HTERT RPE-1 (cell line): ENCODE results near the gene MBTPS2.
"Not testable (repeated sequence)": the region's sequence is repeated elsewhere in the genome, so short reads cannot be mapped to it uniquely, and the experiment has no call there.

Experiments used
- in situ Hi-C: fragments of 300-500 bp; cut with MboI; formaldehyde crosslinking; loops from 4 replicates; pipeline ENCODE4 v1.14.3; 2020; ENCODE audit warnings: low sequenced_read_pairs

MBTPS2 gene

DNA sequence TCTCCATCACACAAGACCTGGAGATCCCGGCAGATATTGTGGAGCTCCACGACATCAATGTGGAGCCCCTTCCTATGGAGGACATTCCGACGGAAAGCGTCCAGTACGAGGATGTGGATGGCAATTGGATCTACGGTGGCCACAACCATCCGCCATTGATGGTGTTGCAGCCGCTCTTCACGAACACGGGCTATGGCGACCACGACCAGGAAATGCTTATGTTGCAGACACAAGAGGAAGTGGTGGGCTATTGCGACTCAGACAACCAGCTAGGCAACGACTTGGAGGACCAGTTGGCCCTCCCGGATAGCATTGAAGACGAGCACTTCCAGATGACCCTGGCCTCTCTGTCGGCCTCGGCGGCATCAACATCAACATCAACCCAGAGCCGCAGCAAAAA lies 17.1 kb downstream of the MBTPS2 start:
- in situ Hi-C loops = no loop called here

DNA sequence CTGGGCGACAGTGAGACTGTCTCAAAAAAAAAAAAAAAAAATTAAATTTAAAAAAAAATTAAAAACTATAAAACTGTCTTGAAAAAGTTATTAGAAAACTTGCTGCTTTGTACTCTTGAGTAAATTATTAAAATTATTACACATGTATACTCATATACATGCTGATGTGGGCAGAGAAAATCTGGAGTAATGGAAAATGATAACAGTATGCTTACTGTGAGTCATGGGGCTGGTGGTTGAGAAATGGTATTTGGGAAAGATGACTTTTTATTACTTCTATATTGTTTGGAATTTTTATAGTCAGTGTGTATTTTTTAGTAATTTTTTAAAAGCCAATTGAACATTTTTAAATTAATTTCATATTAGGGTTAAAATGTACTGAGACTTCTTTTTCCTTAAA lies 23.8 kb downstream of the MBTPS2 start:
- in situ Hi-C loops = no loop called here

DNA sequence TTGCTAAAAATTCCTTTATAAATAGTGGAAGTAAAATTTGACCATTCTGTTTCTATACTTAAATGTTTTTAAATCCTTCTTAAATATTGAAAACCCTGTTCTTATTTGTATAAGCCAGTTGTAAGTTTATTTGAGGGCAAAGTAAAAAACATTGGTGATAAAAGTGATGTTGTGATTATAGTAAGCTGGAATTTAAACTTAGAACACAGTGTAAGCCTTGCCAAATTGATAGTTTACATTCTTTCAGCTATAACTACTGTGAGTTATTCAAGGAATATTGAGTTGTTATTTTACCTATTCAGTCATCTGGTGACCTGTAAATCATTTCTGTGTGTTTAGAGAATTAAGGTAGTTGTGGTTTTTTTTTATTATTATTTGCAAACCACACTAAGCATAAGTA lies 26.0 kb downstream of the MBTPS2 start:
- in situ Hi-C loops = no loop called here

GRCh38 chrX:21870494-21870893 lies 31.1 kb downstream of the MBTPS2 start:
- in situ Hi-C loops = no loop called here

GRCh38 chrX:21873063-21873775 lies 33.8 kb downstream of the MBTPS2 start:
- in situ Hi-C loops = no loop called here

DNA sequence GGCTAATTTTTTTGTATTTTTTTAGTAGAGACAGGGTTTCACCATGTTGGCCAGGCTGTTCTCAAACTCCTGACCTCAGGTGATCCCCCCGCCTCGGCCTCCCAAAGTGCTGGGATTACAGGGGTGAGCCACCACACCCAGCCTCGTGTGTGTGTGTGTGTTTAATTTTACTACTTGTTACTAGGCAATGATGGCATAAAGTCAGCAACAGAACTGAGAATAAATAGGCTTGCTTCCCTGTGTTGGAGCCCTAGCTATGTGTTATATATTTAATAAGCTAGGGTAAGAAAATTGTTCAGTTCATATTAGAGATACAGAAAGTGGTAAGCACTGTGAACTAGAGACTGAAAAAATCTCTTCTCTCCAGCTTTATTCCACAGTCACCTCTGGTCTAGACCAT lies 34.8 kb downstream of the MBTPS2 start:
- in situ Hi-C loops = not testable (repeated sequence)

DNA sequence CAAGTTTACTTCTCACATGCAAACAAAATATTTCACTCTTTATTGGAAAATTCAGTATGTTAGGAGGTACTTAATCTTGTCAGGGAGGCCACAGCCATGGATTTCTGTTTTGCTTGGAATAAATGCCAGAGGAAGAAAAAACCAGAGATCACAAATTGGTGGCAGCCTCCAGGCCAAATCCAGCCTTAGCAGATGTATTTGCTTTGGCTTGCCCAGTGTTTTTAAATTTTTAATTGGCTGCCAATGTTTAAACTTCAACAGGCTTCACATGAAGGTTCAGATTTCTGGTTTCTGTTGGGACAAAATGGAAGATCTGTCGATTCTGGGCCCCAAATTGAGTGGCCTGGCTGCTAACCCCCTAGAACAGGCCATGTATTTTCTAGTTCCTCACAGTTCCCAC lies 35.6 kb downstream of the MBTPS2 start:
- in situ Hi-C loops = no loop called here

DNA sequence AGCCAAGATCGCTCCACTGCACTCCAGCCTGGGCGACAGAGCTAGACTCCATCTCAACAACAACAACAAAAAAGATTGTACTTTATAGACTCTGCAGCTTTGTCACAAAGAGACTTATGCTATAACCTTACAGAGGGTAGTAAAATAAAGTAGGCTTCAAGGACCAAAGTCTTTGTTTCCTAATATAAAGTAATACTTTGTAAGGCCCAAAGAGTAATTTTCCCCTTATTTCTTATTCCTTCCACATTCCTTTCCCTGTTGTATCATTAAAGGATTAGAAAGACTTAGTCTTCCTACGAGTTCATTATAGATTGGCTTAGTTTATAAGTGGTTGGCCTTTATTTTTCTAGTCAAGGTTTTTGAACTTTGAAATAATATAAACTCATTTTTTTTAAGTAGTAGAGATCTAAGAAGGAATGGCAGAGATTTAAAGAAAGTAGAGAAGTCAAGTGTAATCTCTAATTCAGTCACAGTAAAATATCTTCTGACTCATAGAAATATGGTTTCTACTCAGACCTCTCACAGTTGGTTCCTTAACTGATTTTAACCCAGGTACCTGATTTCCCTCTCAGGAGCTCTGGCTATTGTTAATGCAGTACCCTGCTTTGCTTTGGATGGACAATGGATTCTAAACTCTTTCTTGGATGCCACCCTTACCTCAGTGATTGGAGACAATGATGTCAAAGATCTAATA lies 42.6 kb downstream of the MBTPS2 start:
- in situ Hi-C loops = no loop called here

DNA sequence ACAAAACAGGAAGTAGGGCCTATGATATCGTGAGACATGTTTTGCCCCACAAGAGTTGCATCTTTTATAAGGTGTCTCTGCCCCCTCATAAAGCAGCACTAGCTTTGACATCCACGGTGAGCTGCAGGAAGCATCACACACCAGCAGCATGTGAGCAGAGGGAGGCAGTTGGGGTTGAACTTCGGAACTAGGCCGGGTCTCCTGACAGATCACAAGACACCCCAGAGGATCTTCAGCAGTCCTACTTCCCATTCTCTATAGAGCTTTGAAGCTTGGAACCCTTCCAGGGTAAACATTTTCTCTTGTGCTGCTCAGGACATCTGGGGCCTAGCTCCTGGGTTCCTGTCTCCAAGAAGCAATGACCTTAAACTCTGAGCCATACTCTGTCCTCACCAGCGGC lies 43.8 kb downstream of the MBTPS2 start:
- in situ Hi-C loops = no loop called here

DNA sequence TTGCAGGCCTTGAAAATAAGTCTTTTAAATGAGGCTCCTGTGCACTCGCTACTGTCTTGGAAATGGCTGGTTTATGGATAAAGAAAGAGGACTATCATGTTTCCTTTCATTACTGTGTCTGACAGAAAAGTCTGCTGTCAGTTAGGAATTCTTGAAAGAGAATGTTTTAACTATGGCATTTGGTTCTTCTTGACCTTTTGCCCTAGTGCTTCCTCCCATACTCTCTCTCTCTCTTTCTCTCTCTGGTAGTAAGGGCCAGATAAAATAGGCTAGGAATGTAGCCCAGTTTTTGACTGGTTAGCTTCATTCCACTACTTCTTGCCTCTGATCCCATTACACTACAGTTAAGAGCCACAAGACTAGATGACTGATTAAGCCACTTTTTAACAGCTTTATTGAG lies 46.2 kb downstream of the MBTPS2 start:
- in situ Hi-C loops = no loop called here

- in situ Hi-C loops = no loop called here
Measured at GRCh38 chrX:21905313-21905712, 65.9 kb downstream of the MBTPS2 start.

- in situ Hi-C loops = no loop called here
Measured at GRCh38 chrX:21905953-21906352, 66.5 kb downstream of the MBTPS2 start.

- in situ Hi-C loops = no loop called here
Measured at GRCh38 chrX:21907260-21907659, 67.8 kb downstream of the MBTPS2 start.

DNA sequence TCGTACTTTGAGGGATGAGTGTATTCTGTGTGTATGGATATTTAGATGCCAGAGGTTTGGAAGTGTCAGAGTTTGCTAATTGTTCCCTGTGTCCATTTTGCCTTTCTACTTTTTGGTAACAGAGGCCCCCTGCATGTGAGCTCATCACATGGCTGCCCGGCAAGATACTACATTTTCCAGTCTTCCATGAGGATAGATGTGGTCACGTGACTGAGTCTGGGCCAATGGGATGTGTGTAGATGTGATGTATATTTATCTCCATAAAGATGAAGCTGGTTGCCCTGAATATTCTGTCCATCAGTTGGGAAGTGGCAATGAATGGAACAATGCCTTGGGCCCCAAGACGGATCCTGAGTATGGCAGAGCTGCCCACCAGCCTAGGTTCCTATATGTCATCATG lies 72.1 kb downstream of the MBTPS2 start:
- in situ Hi-C loops = no loop called here

DNA sequence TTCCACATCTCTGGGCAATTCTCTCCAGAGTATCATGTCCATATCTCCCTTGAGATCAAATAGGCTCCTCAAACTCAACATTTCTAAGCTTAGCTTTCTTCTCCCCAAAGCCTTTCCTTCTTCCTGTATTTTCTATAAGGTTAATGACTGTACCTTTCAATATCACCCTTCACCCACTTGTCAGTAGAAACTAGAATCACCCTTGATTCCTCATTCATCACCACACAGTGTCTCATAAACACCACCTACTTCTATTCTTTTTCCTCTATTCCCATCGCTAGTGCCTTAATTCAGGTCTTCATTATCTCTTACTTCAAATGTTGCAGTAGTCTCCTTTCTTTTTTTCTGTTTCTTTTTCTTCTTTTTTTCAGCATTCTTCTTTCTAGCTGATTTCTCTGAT lies 72.8 kb downstream of the MBTPS2 start:
- in situ Hi-C loops = no loop called here

- in situ Hi-C loops = no loop called here
Measured at GRCh38 chrX:21912989-21913388, 73.6 kb downstream of the MBTPS2 start.

- in situ Hi-C loops = no loop called here
Measured at GRCh38 chrX:21926116-21926515, 86.7 kb downstream of the MBTPS2 start.

GRCh38 chrX:21926527-21927278 lies 87.3 kb downstream of the MBTPS2 start:
- in situ Hi-C loops = no loop called here

DNA sequence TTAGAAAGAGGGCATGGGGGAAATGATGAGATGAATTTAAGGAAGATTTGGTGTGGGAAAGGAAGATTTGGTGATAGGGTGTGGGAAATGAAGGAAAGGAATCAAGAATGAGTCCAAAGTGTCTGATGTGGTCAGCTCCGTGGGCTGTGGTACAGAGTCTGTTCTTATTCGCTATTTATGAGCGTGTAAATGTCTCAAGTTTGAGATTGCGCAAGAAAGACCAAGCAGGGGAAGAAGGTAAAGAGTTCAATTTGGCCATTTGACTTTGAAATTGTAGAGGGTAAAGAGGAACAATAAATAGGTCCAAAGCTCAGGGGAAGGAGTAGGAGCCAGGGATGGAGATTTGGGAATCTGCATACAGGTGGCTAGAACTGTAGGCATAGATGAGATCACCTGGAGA lies 89.8 kb downstream of the MBTPS2 start:
- in situ Hi-C loops = no loop called here

DNA sequence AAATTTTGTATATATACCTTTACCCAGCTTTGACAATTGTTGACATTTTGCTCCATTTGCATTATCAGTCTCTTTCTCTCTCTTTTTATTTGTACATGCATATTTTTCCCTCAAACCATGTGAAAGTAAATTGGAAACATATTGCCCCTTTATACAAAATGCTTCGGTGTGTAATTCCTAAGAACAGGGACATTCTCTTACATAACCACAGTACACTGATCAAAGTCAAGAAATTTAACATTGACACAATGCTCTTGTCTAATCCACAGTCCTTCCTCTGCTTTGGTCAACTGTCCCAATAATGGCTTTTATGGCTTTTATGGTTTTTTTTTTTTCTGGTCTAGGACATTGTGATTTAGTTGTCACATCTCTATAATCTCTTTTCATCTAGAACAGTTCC lies 91.6 kb downstream of the MBTPS2 start:
- in situ Hi-C loops = no loop called here

DNA sequence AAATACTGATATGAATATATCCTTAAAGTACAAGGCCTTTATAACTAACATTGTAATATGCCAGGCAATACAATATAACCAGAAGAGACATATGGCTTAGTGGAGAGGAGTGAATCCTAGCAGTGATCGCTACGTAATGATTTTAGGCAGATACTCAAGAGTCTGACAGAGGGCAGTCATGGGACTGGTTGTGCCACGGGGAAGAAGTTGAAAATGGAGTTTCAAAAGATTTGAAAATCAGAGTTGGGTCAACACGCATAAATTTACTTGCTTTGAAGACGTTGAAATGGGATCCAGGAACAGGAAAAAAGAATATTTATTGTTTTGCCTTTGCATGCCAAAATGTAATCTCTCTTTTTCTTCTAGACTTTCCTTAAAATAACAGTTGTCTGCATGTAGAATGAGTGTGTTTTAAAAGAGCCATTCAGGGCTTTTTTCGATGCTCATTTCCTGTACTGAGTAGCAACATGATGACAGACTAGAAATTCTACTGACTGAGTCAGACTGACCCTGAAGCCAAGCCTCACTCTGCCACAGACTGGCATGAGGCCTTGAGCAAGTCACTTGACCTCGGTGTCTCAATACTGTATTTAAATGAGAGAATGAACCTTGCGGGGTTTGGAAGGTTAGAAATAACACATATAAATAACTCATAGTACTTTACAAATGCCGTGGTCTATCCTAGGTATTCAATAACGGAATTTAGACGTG lies 93.0 kb downstream of the MBTPS2 start:
- in situ Hi-C loops = no loop called here
